NCI-H146 treated with DMSO at 0.1 percent for 48 hours (cell line): ENCODE results near the gene DUS3L.
"Not testable (repeated sequence)": the region's sequence is repeated elsewhere in the genome, so short reads cannot be mapped to it uniquely, and the experiment has no call there.

Experiments
- DNase-seq: peaks from one replicate; lab custom pipeline; 2025; ENCODE audit not compliant: unreplicated experiment; lab: John Stamatoyannopoulos, UW

DUS3L gene

GRCh38 chr19:5778402-5778801, 12.6 kb downstream of the DUS3L start:
- DNase-seq: no peak

GRCh38 chr19:5775668-5776309, 15.2 kb downstream of the DUS3L start:
- no peak for DNase-seq

- no peak for DNase-seq
Measured at GRCh38 chr19:5774921-5775320, 16.0 kb downstream of the DUS3L start.

- DNase-seq: no peak
Measured at GRCh38 chr19:5773276-5773675, 17.7 kb downstream of the DUS3L start.

- no peak for DNase-seq
Measured at GRCh38 chr19:5772416-5772815, 18.5 kb downstream of the DUS3L start.

GRCh38 chr19:5767949-5768348, 23.0 kb downstream of the DUS3L start:
- DNase-seq: no peak

GRCh38 chr19:5765220-5765619, 25.7 kb downstream of the DUS3L start:
- DNase-seq: no peak

GRCh38 chr19:5762608-5763217, 28.2 kb downstream of the DUS3L start:
- DNase-seq: no peak

- no peak for DNase-seq
Measured at GRCh38 chr19:5753743-5754142, 37.2 kb downstream of the DUS3L start.

GRCh38 chr19:5751709-5752108, 39.3 kb downstream of the DUS3L start:
- DNase-seq: no peak

GRCh38 chr19:5749505-5749904, 41.5 kb downstream of the DUS3L start:
- no peak for DNase-seq

GRCh38 chr19:5748920-5749319, 42.0 kb downstream of the DUS3L start:
- DNase-seq: not testable (repeated sequence)

GRCh38 chr19:5744999-5745398, 46.0 kb downstream of the DUS3L start:
- not testable (repeated sequence) for DNase-seq

GRCh38 chr19:5743630-5744029, 47.3 kb downstream of the DUS3L start:
- no peak for DNase-seq

- DNase-seq: no peak
Measured at GRCh38 chr19:5742051-5742450, 48.9 kb downstream of the DUS3L start.

GRCh38 chr19:5738423-5738822, 52.5 kb downstream of the DUS3L start:
- DNase-seq: no peak
